ENCODE data around the gene IPCEF1. TPM values are rescaled to one million over a fixed set of nuclear protein-coding genes. Genes with fewer than 3 reads are reported as not detected.
A peak's percentile ranks its signal among the peaks of the same experiment; 100 is the strongest.

The IPCEF1 gene
- total RNA-seq, 2 experiments from 2014 or later: 23.6 to 24.3 TPM

GRCh38 chr6:154156135-154156896 is 200.3 kb downstream of the IPCEF1 start:
- Mint-ChIP-seq H3K36me3 (ENCODE audit: low read depth) (peaks cover 20% of the 10 kb centered on the region), H3K4me3 (peak overlapping the region; percentile 58), H3K4me1 (ENCODE audit: low read depth) (peaks cover 47% of the 10 kb centered on the region), H3K27me3 (no peaks in the 10 kb centered on the region), H3K9me3 (no peaks in the 10 kb centered on the region), H3K27ac (peak overlapping the region; percentile 90)
- POLR2A ChIA-PET: interaction anchor here (0.9 to 2.0 kb wide), 3 partner anchors 14 to 95 kb away, joined by 3 to 4 read pairs (median 3); no protein-coding TSS in a partner anchor
- CTCF ChIA-PET: interaction anchor here (0.5 to 7.6 kb wide), 8 partner anchors 9 to 215 kb away, joined by 3 to 137 read pairs (median 8); no protein-coding TSS in a partner anchor
- intact Hi-C loops (cut with micrococcal nuclease): loop anchor here (1.0 to 5.0 kb wide), 3 partner anchors 94 to 216 kb away; no protein-coding TSS in a partner anchor
- DNase-seq (peak; percentile 86), ATAC-seq (peak; percentile 94)
- peak; percentile 91 for TF ChIP-seq CTCF (IDR thresholded peaks at IDR 0.05)

GRCh38 chr6:154154389-154154967 is 202.1 kb downstream of the IPCEF1 start:
- Mint-ChIP-seq H3K27ac (peak overlapping the region; percentile 54), H3K4me1 (ENCODE audit: low read depth) (peaks cover 42% of the 10 kb centered on the region), H3K36me3 (ENCODE audit: low read depth) (peaks cover 7% of the 10 kb centered on the region), H3K27me3 (no peaks in the 10 kb centered on the region), H3K9me3 (no peaks in the 10 kb centered on the region), H3K4me3 (no peak overlapping the region)
- peak; percentile 84 for DNase-seq
- CTCF ChIA-PET: interaction anchor here (0.7 to 7.6 kb wide), 32 partner anchors 10 to 519 kb away, joined by 3 to 137 read pairs (median 4); partner anchors contain the start of gene IPCEF1
- POLR2A ChIA-PET: interaction anchor here (1.2 kb wide), 1 partner anchor 113 kb away, joined by 3 read pairs; no protein-coding TSS in a partner anchor
- TF ChIP-seq CTCF (IDR thresholded peaks at IDR 0.05): peak; percentile 88
- ATAC-seq: no peak
- intact Hi-C loops (cut with micrococcal nuclease): no loop called here

- no peak for TF ChIP-seq CTCF (IDR thresholded peaks at IDR 0.05)
- DNase-seq (no peak), ATAC-seq (no peak)
- Mint-ChIP-seq H3K27ac (no peak overlapping the region), H3K4me3 (no peak overlapping the region), H3K9me3 (no peaks in the 10 kb centered on the region), H3K27me3 (peaks cover 3% of the 10 kb centered on the region), H3K36me3 (ENCODE audit: low read depth) (no peaks in the 10 kb centered on the region), H3K4me1 (ENCODE audit: low read depth) (peaks cover 4% of the 10 kb centered on the region)
- ChIA-PET CTCF (no interaction called here), POLR2A (no interaction called here)
- intact Hi-C loops (cut with micrococcal nuclease): no loop called here
These were observed 212.8 kb downstream of the IPCEF1 start for GRCh38 chr6:154143753-154144152.

- intact Hi-C loops (cut with micrococcal nuclease): no loop called here
- Mint-ChIP-seq H3K27me3 (peaks cover 3% of the 10 kb centered on the region), H3K9me3 (no peaks in the 10 kb centered on the region), H3K36me3 (ENCODE audit: low read depth) (no peaks in the 10 kb centered on the region), H3K27ac (no peak overlapping the region), H3K4me3 (no peak overlapping the region), H3K4me1 (ENCODE audit: low read depth) (peaks cover 4% of the 10 kb centered on the region)
- CTCF ChIA-PET: interaction anchor here (3.4 kb wide), 1 partner anchor 14 kb away, joined by 13 read pairs; no protein-coding TSS in a partner anchor
- TF ChIP-seq CTCF (IDR thresholded peaks at IDR 0.05): no peak
- POLR2A ChIA-PET: no interaction called here
- ATAC-seq: peak; percentile 42
- no peak for DNase-seq
These were observed 215.9 kb downstream of the IPCEF1 start for GRCh38 chr6:154140743-154141142.

- no peak overlapping the region for H3K27ac Mint-ChIP-seq
- no peak overlapping the region for H3K4me3 Mint-ChIP-seq
- ChIA-PET CTCF (interaction anchor here (0.8 to 3.4 kb wide), 3 partner anchors 14 to 137 kb away, joined by 3 to 13 read pairs (median 3); no protein-coding TSS in a partner anchor), POLR2A (no interaction called here)
- ATAC-seq (no peak), DNase-seq (no peak)
- no peaks in the 10 kb centered on the region for H3K9me3 Mint-ChIP-seq
- peaks cover 4% of the 10 kb centered on the region for H3K4me1 Mint-ChIP-seq (ENCODE audit: low read depth)
- intact Hi-C loops (cut with micrococcal nuclease): no loop called here
- no peaks in the 10 kb centered on the region for H3K36me3 Mint-ChIP-seq (ENCODE audit: low read depth)
- peaks cover 3% of the 10 kb centered on the region for H3K27me3 Mint-ChIP-seq
- TF ChIP-seq CTCF (IDR thresholded peaks at IDR 0.05): no peak
These were observed 216.7 kb downstream of the IPCEF1 start for GRCh38 chr6:154139892-154140291.

All from activated CD8-positive, alpha-beta T cell treated with anti-CD3 and anti-CD28 coated beads for 36 hours (primary cell).